ENCODE results near the gene ARHGAP40.

ARHGAP40 gene

DNA sequence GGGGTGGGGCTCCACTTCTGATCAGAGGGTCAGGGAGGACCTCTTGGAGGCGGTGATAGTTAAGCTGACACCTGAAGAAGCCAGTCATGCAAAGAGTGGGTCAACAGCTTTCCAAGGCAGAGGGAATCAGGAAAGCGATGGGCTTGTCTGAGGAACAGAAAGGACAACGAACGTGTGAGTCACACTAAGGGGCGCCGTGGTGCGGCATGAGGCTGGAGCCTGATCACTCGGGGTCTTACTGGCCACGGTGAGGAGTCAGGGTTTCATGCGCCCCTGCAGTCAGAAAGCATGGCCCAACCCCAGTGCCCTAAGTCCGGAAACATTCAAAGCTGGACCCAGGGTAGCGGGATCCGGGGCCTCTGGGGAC is 72.1 kb downstream of the ARHGAP40 start:
- TF ChIP-seq FOXP2 (optimal IDR thresholded peaks at IDR 0.05; ENCODE audit: borderline replicate concordance, extremely low read depth, extremely low read length, insufficient read depth) (no peak), REST (IDR thresholded peaks at IDR 0.05; ENCODE audit: insufficient read depth in 1 of 2, low read depth in 2 of 2, low read length in 2 of 2) (no peak), POLR2AphosphoS5 (IDR thresholded peaks at IDR 0.05; ENCODE audit: low read depth, low read length) (no peak)

- no peak for TF ChIP-seq REST (IDR thresholded peaks at IDR 0.05; ENCODE audit: insufficient read depth in 1 of 2, low read depth in 2 of 2, low read length in 2 of 2)
- no peak for TF ChIP-seq POLR2AphosphoS5 (IDR thresholded peaks at IDR 0.05; ENCODE audit: low read depth, low read length)
- TF ChIP-seq FOXP2 (optimal IDR thresholded peaks at IDR 0.05; ENCODE audit: borderline replicate concordance, extremely low read depth, extremely low read length, insufficient read depth) = peak; percentile 36
These were observed 72.6 kb downstream of the ARHGAP40 start for GRCh38 chr20:38674092-38674764.

DNA sequence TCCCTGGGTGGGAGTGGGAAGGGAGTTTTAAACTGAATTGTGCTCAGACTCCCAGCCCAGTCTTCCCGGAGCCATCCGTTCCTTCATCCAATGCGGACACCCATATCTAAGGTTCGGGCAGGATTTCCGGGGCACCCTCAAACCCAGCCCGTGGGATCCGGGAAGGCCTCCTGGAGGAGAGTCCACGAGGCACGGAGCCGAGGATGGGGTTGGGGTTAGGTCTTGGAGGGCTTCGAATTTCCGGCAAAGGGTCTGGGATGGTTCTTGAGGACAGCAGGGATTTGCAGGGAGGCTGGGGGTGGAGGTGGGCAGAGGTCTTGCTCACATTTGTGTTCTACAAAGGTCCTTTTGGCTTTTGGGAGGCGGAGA is 73.1 kb downstream of the ARHGAP40 start:
- no peak for TF ChIP-seq TAF1 (IDR thresholded peaks at IDR 0.05; ENCODE audit: borderline replicate concordance, insufficient read depth, low read length)

DNA sequence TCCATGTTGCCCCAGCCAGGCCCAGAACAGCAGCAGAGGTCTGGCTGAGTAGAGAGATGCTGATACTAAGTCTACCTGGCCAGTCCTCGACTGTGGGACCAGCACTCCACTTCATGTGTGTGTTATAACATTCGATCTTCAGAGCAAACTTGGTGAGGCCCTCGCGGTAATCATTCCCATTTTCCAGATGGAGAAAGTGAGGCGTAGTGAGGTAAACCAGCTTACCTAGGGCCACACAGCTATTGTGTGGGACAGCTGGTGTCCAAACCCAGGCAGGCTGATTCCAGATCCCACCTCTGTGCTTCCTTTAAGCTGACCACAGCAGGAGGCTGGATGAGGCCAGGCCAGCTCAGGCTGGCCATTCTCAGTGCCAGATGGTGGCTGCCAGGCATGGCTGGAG is 75.0 kb downstream of the ARHGAP40 start:
- TF ChIP-seq SIN3A (IDR thresholded peaks at IDR 0.05; ENCODE audit: borderline replicate concordance, insufficient read depth, low read length) (no peak), POLR2AphosphoS5 (IDR thresholded peaks at IDR 0.05; ENCODE audit: low read depth, low read length) (no peak), REST (IDR thresholded peaks at IDR 0.05; ENCODE audit: insufficient read depth in 1 of 2, low read depth in 2 of 2, low read length in 2 of 2) (no peak), TAF1 (IDR thresholded peaks at IDR 0.05; ENCODE audit: borderline replicate concordance, insufficient read depth, low read length) (no peak), FOXP2 (optimal IDR thresholded peaks at IDR 0.05; ENCODE audit: borderline replicate concordance, extremely low read depth, extremely low read length, insufficient read depth) (no peak)

DNA sequence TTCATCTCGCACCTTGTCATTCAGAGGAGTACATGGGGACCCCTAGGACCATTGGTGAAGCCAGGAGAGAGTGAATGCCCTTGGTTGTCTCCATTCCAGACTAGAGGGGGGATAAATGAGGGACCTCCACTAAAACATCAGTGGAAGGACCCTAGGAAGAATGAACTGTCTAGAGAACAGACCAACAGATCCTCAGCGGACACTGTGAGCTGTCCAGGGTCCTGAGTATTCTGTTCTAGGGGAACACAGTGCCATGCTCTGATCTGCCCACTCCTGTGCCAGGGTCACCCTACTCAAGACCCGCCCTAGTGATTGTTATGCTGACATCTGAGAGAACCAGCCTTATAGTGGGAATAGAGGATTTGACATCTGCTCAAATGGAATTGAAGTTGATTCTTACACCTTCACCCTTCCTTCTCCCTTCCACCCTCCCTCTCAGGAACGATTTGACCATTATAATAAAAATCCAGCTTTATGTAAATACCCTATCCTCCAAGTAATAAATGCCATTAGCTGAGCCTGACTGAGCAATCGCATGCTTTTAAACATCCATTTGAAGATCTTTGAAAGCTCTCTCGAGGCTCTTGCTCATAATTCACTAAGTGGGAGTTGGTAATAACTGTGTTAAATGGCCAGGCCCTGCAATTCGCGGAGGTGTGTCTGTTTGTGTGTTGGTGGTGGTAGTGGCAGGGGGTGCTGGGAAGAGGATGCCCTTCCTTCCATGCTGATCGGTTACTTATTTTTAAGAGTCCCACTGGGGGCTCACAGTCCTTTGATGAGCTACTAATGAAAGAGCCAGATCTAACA is 79.1 kb downstream of the ARHGAP40 start:
- TF ChIP-seq FOXP2 (optimal IDR thresholded peaks at IDR 0.05; ENCODE audit: borderline replicate concordance, extremely low read depth, extremely low read length, insufficient read depth) (no peak), POLR2AphosphoS5 (IDR thresholded peaks at IDR 0.05; ENCODE audit: low read depth, low read length) (no peak), REST (IDR thresholded peaks at IDR 0.05; ENCODE audit: insufficient read depth in 1 of 2, low read depth in 2 of 2, low read length in 2 of 2) (peak; percentile 93 to 98), TAF1 (IDR thresholded peaks at IDR 0.05; ENCODE audit: borderline replicate concordance, insufficient read depth, low read length) (no peak), SIN3A (IDR thresholded peaks at IDR 0.05; ENCODE audit: borderline replicate concordance, insufficient read depth, low read length) (no peak; the same call in 1 of the 2 replicates)
